ENCODE measurements around the gene RCSD1. TPM values are rescaled to one million over a fixed set of nuclear protein-coding genes. Genes with fewer than 3 reads are reported as not detected.
A peak's percentile ranks its signal among the peaks of the same experiment; 100 is the strongest.

The RCSD1 gene
- total and polyA plus RNA-seq, 2 donors (not counting 3 experiments of a cell fraction or from before 2014, with no cell fraction given): 0.08 to 1.00 TPM

DNA sequence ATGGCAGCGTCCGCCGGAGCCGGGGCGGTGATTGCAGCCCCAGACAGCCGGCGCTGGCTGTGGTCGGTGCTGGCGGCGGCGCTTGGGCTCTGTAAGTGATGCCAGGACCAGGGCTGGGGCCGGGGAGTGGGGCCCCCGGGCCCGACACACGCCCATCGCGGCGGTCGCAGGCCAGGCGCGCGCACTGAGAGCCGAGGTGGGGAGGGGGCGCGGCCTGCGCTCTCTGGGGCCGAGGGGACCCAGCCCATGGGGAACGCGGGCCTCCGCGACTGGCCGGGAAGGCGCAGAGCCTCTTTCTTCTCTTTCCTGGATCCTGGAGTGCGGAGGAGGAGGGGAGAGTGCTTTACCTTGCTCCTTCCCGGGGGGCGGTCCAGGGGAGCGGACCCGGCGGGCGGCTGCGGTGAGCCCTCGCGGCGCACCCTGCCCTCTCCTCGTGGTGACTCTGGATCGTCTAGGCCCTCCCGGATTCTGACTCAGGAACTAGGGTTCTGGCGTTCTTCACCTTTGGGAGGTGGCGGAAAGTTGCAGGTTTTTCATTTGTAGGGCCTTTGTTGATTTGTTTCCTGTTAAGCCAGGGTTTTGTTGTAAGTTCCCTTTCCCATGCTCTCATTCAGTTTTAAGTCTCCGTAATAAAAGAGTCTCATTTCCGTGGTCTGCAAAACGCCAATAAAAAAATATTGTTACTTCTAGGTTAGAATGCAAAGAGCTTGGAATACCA is 92.3 kb downstream of the RCSD1 start:
- BruUV-seq (replicated peaks): no TSS peak
- Histone ChIP-seq H3K9me1 (replicated peaks; ENCODE audit: control insufficient read depth, extremely low read depth, insufficient read depth, low read length) (no peaks in the 10 kb centered on the region), H3K27ac (ENCODE audit: insufficient read depth, low read depth, low read length) (peak overlapping the region; percentile 72), H3K4me1 (ENCODE audit: control insufficient read depth, extremely low read depth, insufficient read depth, low read length) (peaks cover 26% of the 10 kb centered on the region), H3K9me3 (replicated peaks; ENCODE audit: control insufficient read depth, insufficient read depth, low read length) (no peaks in the 10 kb centered on the region), H3K4me3 (replicated peaks in 1 of 3; ENCODE audit: insufficient read depth in 1 of 3, low read depth in 1 of 3, low read length in 3 of 3) (peak overlapping the region; percentile 59 to 97 (median 72)), H3K36me3 (ENCODE audit: control insufficient read depth in 2 of 2, extremely low read depth in 1 of 2, insufficient read depth in 2 of 2, low read length in 2 of 2) (no peaks in the 10 kb centered on the region), H4K20me1 (replicated peaks; ENCODE audit: control insufficient read depth, extremely low read depth, insufficient read depth, low read length) (peaks cover 8% of the 10 kb centered on the region), H3K27me3 (ENCODE audit: control insufficient read depth in 2 of 2, insufficient read depth in 2 of 2, low read length in 2 of 2) (no peaks in the 10 kb centered on the region), H3K4me2 (ENCODE audit: insufficient read depth, low read length) (peak overlapping the region; percentile 100), H3K9ac (replicated peaks; ENCODE audit: extremely low read depth, insufficient read depth, low read length) (peak overlapping the region; percentile 55), H2AFZ (ENCODE audit: low read depth, low read length) (peak overlapping the region; percentile 94), H3K79me2 (ENCODE audit: control insufficient read depth, insufficient read depth, low read length) (peaks cover 48% of the 10 kb centered on the region)
- no peak for TF ChIP-seq POLR2AphosphoS5 (IDR thresholded peaks at IDR 0.05; ENCODE audit: insufficient read depth, low read depth, low read length)
- TF ChIP-seq EZH2 (IDR thresholded peaks at IDR 0.05; ENCODE audit: borderline replicate concordance, low read depth, low read length, severe bottlenecking): no peak
- no peak for TF ChIP-seq GATA2 (IDR thresholded peaks at IDR 0.05; ENCODE audit: insufficient read depth, insufficient read length, low read depth, low read length)
- TF ChIP-seq MYC (IDR thresholded peaks at IDR 0.05; ENCODE audit: low read depth, low read length): no peak
- TF ChIP-seq, protein P1, sequence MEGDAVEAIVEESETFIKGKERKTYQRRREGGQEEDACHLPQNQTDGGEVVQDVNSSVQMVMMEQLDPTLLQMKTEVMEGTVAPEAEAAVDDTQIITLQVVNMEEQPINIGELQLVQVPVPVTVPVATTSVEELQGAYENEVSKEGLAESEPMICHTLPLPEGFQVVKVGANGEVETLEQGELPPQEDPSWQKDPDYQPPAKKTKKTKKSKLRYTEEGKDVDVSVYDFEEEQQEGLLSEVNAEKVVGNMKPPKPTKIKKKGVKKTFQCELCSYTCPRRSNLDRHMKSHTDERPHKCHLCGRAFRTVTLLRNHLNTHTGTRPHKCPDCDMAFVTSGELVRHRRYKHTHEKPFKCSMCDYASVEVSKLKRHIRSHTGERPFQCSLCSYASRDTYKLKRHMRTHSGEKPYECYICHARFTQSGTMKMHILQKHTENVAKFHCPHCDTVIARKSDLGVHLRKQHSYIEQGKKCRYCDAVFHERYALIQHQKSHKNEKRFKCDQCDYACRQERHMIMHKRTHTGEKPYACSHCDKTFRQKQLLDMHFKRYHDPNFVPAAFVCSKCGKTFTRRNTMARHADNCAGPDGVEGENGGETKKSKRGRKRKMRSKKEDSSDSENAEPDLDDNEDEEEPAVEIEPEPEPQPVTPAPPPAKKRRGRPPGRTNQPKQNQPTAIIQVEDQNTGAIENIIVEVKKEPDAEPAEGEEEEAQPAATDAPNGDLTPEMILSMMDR (IDR thresholded peaks at IDR 0.05; ENCODE audit: extremely low read depth in 1 of 2, insufficient read depth in 1 of 2, low read depth in 1 of 2, low read length in 2 of 2): no peak
- TF ChIP-seq, protein P2, sequence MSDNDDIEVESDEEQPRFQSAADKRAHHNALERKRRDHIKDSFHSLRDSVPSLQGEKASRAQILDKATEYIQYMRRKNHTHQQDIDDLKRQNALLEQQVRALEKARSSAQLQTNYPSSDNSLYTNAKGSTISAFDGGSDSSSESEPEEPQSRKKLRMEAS (IDR thresholded peaks at IDR 0.05; ENCODE audit: insufficient read depth, insufficient read length): no peak
- TF ChIP-seq JUN (IDR thresholded peaks at IDR 0.05; ENCODE audit: borderline replicate concordance, insufficient read depth, insufficient read length, low read depth): no peak
- no peak for TF ChIP-seq POLR2A (IDR thresholded peaks at IDR 0.05; ENCODE audit: low read depth, low read length)
- TF ChIP-seq FOS (IDR thresholded peaks at IDR 0.05; ENCODE audit: borderline replicate concordance, insufficient read depth, low read length): no peak
- ChIA-PET CTCF (interaction anchor here (0.7 to 2.1 kb wide), 7 partner anchors 23 to 363 kb away, joined by 3 to 29 read pairs (median 8); no protein-coding TSS in a partner anchor), POLR2A (no interaction called here)
- dilution Hi-C loops (cut with MboI; ENCODE audit: extremely low pct_ligation_motif_present, low sequenced_read_pairs) (no loop called here), intact Hi-C loops (cut with micrococcal nuclease) (loop anchor here (2.0 to 5.0 kb wide), 2 partner anchors 415 to 502 kb away; partner anchors contain the start of genes GPR161 and POU2F1)
- DNase-seq (ENCODE audit: low read depth, low spot score): peak; percentile 52
- no peak for FAIRE-seq
